ENCODE measurements around the gene COL5A2.

Gene COL5A2

DNA sequence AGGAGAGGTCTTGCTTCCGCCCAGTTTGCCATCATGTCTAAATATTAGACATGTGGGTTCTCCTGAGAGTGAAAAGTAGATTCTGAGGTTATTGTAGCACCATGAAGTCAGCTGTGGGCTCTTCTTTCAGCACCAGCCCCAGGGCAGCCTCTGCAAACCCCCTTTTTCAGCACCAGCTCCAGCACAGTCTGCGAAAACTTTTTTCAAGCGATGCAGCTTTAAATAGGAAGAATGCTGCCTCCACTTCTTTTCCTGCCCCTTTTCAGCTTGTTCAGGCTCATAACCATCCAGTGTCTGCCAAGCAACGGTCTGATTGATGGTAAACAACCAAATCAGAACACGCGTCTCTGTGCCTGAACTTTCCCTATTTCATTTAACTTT is at the start of gene COL5A2:
COL5A2 (minus strand) TSS at position 192 of the 381 bp plus-strand sequence; CDS start at position 35, 157 bp downstream.
- peak; percentile 85 to 86 for DNase-seq (ENCODE audit: low read depth in 2 of 2)

DNA sequence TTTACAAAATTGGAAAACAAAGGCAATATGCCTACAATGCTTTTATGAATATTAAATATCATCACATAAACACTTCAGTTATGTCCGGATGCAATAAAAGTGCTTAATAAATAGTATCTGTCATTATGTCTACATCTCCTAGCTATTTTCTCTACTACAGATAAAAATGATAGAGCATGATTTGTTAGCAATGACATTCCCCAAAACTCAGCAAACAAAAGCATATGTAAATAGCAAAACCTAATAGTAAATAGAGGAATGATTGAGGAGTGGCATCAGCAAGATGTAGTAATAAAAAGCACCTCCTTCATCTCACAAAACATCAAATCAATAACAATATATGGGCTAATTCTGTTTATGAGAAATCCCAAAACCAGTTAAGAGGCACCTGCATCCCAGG is 46.5 kb upstream of the COL5A2 start:
- DNase-seq (ENCODE audit: low read depth in 2 of 2): no peak

GRCh38 chr2:189225032-189225431 is 45.5 kb upstream of the COL5A2 start:
- no peak for DNase-seq (ENCODE audit: low read depth in 2 of 2)

DNA sequence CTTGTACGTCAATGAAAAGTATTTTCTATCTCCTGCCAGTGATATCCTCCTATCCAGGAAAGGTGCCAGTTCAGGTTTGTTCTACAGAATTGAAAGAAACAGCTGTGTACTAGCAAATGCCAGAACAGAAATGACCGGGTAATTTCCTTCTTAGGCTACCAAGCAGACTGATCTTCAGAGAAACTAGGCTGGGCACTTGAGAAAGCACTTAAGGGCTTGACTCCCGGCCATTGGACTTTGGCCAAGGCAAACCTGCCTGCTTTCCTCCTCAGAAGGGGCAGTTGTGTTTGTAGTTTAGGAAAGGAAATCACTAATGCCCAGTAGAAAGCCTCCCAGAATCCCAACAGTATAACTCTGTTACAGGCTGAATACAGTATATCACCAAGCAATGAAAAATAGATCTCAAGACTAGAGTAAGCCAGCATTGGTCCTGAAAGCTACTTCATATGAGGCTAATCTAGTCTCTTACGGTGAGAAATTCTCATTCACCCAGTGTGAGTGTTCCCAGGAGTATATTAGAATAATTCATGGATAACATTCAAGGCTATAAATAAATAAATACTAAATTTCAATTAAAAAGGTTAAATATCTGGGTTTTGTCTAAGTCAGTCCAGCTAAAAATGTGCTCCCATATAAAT is 43.0 kb upstream of the COL5A2 start:
- no peak for DNase-seq (ENCODE audit: low read depth in 2 of 2)

DNA sequence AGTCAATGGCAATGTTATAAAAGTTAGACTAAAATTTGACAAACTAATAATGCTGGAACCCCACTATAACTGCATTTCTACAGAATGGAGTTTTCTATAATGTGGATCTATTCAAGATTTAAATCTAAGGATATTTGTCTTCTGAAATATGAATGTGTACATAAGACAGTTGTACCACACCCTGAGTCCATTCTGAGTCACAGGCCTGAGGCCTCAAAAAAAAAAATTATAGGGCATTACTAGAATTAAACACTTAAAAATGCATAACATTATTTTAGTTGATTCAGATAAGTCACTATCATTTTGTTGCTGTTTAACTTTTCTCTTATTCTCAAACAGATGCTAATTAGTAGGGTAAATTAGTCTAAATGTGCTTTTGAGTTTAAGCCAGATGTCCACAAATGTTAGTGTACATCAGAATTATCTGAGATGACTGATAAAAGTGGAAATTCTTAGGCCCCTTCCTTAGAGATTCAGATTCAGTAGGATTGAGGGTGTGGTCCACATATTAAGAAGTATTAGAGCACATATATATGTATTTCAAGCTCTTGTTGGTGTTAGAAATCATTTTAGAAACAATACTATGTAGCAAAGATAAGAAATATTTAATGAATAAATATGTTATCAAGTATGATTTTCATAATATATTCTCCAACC is 42.4 kb upstream of the COL5A2 start:
- DNase-seq (ENCODE audit: low read depth in 2 of 2): no peak

DNA sequence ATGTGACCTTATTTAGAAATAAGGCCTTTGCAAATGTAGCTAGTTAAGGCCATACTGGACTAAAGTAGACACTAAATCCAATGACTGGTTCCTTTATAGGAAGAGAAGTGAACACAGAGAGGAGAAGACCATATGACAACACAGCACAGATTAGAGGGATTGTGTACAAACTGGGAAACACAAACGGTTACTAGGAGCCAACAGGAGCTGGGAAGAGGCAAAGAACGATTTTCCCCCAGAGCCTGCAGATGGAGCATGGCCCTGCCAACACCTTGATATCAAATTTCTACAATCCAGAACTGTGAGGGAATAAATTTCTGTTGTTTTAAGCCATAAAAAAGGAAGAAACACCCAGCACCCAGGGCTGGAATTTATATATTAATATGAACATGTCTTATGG is 38.7 kb upstream of the COL5A2 start:
- DNase-seq (ENCODE audit: low read depth in 2 of 2): no peak

- DNase-seq (ENCODE audit: low read depth in 2 of 2): peak in 1 of 2 experiments; percentile 42
Observed at GRCh38 chr2:189217541-189217940, 38.0 kb upstream of the COL5A2 start.

DNA sequence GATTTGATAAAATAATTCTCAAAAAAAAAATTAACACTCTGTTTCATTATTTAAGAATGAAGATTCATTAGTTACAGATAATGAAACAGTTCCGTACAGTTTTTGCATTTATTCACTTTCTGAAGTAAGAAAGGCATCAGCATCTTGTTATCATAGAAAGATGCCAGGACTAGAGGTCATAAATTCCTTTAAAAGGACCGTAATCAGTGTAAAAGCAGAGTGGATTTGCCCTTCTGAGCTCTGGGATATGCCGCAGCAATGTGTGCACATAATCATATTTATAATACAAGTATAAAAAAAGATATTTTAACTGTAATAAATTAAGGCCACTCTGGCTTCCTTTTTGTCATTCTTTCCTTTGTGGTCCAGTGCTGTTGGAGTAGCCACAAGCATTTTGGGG is 37.5 kb upstream of the COL5A2 start:
- DNase-seq (ENCODE audit: low read depth in 2 of 2): no peak

DNA sequence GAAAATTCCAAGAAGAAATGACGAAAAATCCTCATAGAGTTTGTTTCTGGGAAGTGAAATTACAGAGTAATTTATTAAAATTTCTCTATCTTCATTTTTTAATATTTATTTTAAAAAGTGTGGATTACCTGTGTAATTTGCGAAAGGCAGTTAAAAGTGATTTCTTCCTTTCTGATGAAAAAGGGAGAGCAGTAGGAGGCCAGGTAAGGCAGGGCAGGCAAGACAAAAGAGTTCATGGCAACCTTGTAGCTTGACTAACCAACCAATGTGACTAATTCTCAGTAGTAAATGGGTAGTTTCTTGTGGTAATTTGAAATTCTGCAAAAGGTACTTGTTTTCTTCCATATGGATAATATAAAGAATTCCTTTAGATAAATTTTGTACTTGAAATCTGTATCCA is 34.9 kb upstream of the COL5A2 start:
- DNase-seq (ENCODE audit: low read depth in 2 of 2): no peak

DNA sequence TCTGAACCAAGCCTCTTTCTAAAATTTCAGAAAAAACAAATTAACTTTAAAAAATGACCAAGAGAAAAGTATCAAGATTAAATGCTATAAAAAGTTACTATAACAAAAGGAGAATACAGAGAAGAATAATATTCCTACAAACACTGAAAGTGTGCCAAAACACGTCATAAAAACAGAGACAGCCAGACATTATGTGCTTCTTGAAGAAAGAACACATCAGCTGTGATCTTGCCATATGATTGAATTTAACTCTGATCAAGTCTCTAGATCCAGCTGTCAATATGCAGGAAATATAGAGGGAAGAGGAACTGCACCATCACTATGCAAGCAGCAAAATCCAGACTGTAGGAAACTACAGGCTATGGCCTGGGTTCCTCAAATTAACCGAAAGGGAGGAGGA is 33.7 kb upstream of the COL5A2 start:
- no peak for DNase-seq (ENCODE audit: low read depth in 2 of 2)

DNA sequence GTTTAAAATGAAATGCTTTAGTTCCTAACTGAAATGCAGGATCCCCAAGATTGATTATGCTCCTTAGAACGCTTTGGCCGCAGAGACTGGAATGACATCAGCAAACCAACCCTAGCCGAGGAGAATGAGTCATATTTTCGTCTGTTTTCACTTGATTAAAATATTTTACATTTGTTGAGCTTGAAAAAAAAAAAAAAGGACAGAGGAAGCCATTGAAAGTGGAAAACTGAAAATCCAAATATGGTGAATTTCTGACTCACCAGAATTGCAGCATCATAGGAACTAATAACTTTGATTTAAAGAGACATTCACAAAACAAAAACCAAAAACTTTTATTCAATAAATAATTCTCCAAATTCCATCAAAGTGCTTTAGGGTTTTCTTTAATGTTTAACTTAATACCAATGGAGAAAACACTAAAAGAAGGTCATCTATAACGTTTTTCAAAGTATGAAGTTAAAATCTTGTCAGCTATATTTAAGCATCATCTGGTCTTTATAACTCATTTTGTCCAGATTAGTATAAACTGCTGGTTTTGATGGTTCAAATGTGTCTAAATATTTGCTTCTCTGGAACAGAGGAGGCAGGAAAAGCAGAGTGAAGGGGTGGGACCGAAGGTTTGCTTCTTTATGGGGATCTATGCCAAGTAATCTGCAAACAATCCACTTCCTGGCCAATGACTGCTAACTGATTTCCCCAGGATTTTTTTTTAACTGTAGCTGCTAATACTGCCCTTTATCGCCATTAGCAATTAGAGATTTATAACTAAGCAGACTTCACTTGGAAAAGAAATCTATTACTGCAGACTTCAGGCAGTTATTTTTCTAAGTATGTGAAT is 30.9 kb upstream of the COL5A2 start:
- DNase-seq (ENCODE audit: low read depth in 2 of 2): peak; percentile 96

DNA sequence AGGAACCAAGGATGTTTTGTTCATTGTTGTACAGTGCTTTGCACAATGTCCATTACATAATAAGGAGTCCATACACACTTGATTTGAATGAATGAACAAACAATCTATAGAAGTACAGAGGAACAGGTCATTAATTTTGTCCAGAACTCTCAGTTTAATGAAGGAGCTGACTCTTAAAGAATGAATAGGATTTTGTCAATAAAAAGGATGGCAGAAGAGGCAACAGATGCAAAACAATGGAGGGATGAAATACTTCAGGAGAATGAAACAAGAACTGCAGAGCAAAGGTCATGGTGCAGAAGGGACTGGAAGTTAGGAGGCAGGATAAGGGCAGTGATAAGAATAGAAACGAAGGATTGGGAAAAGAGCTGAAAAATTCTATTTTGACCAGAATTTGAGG is 28.7 kb upstream of the COL5A2 start:
- no peak for DNase-seq (ENCODE audit: low read depth in 2 of 2)

- DNase-seq (ENCODE audit: low read depth in 2 of 2): peak in 1 of 2 experiments; percentile 24
Observed at GRCh38 chr2:189204322-189204941, 24.9 kb upstream of the COL5A2 start.

DNA sequence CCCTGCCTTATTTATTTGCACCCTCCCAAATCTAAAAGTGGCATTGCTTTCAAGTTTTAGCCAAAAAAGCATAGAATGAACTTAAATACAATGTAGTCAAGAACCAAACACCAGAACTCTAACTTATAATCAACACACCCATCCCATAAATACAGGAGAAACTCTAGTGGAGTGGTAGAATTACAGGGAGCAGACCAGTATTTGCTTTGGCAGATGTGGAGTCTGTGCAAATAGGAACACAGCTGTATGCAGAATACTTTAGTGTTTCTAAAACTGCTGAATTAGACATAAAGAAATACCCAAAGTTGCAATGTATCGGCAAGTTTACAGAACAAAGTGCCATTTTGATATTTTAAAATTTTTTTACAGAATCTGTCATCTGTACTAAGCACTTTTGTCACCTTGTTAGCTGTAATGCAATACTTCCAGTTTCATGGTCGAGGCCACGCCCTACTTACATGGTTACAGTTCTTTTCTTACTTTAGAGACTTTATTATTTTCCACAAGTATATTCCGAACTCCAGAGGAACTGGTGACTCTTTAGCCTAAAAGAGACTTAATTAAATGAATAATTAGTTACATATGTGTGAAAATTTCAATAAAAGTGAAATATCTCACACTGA is 23.7 kb upstream of the COL5A2 start:
- DNase-seq (ENCODE audit: low read depth in 2 of 2): no peak

DNA sequence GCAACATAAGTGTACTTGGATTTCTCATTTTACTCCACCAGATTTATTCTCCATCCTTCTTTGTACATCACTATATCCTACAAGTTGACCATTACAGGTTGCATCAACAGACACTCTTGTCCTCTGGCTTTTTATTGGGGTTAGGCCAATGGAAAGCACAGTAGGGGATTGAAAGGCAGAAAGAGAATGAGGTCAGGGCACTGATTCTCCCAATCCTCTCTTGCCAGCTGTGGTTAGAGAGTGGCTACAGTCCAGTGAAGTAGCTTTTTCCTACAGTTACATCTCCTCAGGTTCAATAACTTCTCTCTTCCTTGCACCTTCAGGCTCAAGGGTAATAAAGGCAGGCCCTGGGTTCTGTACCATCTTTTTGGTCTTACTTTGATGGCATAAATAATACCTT is 20.2 kb upstream of the COL5A2 start:
- DNase-seq (ENCODE audit: low read depth in 2 of 2): no peak

DNA sequence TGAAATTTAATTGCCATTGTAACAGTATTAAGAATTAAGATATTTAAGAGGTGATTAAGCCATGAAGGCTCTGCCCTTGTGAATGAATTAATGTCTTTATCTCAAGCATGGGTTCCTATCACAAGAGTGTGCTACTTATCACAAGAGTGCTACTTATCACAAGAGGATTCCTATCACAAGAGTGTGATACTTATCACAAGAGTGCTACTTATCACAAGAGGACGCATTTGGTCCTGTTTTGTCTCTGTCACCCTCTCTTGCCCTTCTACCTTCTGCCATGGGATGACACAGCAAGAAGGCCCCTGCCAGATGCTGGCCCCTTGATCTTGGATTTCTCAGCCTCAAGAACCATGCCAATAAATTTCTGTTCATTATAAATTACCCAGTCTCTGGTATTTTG is 13.2 kb upstream of the COL5A2 start:
- no peak for DNase-seq (ENCODE audit: low read depth in 2 of 2)

- no peak for DNase-seq (ENCODE audit: low read depth in 2 of 2)
Observed at GRCh38 chr2:189191766-189192165, 12.2 kb upstream of the COL5A2 start.

DNA sequence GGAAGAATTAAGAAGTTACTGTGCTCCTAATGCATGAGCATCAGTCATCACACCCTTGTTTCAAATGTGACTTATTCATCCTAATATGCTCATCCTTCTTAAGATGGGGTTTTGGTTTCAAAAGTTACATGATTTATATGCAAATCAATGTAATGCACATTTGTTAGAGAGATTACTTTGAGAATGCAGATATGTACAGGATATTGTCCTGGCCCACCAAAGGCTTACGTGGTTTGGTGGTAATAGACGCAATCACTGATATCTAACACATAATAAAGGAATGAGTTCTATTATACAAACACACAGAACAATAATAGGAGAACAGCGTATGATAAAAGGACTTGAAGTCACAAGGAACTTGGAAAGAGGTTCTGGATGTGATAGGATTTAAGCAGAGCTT is 11.1 kb upstream of the COL5A2 start:
- DNase-seq (ENCODE audit: low read depth in 2 of 2): no peak

DNA sequence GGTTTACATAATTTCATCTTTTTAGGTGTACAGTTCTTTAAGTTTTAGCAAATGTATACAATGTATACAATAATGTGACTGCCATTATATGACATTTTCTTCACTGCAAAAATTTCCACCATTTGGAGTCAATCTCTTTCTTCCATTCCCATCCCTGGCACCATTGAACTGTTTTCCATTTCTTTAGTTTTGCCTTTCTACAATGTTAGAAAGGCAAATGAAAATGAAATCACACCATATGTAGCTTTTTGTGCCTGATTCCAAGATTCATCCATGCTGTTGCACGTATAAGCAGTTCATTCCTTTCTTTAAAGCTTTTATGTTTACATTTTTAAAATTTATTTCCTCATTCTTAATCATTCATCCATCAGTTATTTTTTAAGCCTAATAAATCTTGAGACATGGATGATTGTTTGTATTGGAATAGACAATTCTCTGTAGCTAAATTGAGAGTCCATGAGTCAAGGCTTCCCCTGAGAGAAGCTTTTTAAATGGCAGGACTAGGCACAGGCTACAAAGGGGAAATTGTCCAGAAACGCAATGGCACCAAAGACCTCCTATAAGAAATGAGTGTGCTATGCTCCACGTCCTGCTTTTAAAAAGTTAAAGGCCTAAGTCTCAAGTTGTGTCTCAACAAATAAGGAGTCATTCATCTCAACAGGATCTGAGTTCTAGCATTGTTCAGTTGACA is 8.7 kb upstream of the COL5A2 start:
- no peak for DNase-seq (ENCODE audit: low read depth in 2 of 2)

DNA sequence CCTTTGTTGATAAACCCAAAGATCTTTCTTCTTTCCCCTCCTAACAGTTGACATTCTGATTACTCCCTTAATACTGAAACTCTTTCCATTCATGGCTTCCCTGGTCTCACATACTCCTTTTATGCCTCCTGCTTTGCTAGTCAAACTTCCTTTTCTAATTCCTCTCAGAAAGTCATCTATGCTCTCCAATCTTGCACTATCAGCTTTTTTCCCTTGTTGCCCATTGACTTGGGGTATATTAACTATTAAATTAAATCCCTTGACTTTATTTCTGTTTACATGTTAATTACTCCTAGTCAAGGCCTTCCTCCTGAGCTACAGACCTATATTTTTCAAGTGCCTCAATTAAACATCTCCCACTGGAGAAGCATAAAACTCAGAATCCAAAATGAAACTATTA is 3.6 kb upstream of the COL5A2 start:
- no peak for DNase-seq (ENCODE audit: low read depth in 2 of 2)

DNA sequence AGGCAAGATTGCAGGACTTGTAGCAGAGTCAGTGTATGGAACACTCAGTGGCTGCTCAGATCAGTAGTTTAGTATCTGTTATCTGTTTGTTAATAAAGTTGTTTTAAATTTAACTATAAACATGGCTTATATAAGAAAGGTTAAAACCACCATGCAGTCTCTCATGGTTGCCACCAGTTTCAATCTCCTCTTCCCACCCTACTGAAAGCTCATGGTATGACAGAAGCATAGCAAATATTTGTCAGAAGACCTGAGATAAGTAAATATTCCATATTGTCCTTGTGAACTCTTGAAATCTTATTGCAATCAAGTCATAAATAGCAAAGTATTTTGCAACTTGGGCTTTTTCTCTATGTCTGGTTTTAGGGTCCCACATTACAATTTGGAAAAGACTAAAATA is 2.1 kb upstream of the COL5A2 start:
- DNase-seq (ENCODE audit: low read depth in 2 of 2): no peak

Measured in fibroblast of skin of left biceps (primary cell).